ENCODE measurements around the gene PTPN4.
A peak's percentile ranks its signal among the peaks of the same experiment; 100 is the strongest.
"Not testable (repeated sequence)": the region's sequence is repeated elsewhere in the genome, so short reads cannot be mapped to it uniquely, and the experiment has no call there.

Gene PTPN4

DNA sequence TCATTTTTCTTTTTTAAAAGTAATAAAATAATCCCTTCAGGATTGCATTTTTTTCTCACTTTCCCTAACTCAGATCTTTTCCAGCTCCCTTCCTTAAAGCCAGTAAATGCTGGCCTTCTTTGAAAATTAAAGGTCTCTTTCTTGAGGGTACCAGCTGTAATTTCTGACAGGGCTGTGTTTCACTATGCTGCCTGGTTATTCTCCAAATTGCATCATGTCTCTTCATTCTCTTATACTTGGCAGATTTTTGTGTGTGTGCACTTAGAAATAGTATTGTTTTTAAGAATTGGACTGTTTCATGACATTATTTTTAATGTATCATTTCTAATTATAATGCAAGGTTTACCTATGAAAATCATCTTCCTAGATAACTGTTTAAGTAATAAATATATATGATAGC lies 181.1 kb downstream of the PTPN4 start:
- DNase-seq (ENCODE audit: low spot score) = no peak

GRCh38 chr2:119941388-119941787 lies 181.7 kb downstream of the PTPN4 start:
- no peak for DNase-seq (ENCODE audit: low spot score)

DNA sequence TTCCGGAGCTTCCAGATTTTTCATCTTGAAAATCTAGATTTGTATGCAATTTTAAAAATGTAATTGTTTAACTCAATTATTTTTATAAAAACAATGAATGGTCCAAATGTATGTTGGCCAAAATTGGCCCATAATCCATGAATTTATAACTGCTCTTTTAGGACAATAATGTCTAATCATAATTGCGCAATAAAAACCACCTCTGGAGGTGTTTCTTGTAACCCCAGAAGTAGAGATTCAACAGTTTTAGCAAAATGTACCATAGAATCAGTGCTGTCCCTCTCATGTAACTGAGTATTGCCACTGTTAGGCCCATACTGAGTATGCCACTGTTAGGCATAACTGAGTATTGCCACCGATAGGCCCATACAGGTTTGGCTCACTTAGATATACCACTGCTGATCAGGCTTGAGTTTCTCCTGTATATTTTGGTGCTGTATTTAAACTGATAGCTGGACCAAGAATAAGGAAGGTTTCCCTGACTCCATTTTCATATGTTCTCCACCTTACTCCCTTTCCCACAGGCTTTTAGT lies 182.3 kb downstream of the PTPN4 start:
- DNase-seq (ENCODE audit: low spot score) = no peak

DNA sequence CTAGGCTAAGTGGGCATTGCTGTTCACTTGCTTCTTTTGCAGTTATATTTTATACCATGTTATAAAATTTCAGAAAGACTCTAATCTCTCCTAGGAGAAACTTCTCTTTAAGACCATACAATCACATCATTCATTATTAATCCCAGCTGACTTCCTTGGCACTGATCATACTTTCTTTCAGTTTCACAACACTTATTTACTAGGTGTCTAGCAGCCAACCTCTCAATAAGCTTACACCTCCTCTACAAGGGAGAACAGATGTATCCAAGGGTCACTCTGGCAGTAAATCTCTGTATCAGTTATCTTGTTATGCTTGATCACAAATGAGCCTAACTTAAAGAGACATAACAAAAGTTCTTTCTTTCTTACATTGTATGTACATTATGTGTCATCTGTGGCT lies 183.3 kb downstream of the PTPN4 start:
- DNase-seq (ENCODE audit: low spot score) = no peak

GRCh38 chr2:119947535-119947934 lies 187.8 kb downstream of the PTPN4 start:
- DNase-seq (ENCODE audit: low spot score) = no peak

DNA sequence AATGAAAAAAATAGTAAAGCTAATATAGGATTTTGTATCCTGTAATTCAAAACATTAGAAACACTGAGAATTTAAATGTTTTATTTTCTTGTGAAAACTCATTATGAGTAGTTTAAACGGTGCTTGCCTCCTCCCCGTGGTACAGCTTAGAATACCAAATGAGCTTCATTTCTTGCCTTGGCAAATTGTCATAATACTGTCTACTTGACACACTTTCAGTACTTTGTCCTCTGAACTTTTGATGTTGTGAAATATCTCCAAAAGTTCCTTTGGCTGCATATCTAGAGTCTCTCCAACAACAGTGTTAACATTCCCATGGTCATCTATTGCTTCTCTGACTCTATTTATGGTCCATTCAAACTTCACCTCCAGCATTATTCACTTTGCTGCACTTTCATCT lies 191.2 kb downstream of the PTPN4 start:
- DNase-seq (ENCODE audit: low spot score) = no peak

GRCh38 chr2:119958670-119959268 lies 199.0 kb downstream of the PTPN4 start:
- DNase-seq (ENCODE audit: low spot score) = no peak

- DNase-seq (ENCODE audit: low spot score) = no peak
These were observed 201.1 kb downstream of the PTPN4 start for GRCh38 chr2:119960821-119961220.

GRCh38 chr2:119981896-119982295 lies 222.2 kb downstream of the PTPN4 start:
- no peak for DNase-seq (ENCODE audit: low spot score)

- no peak for DNase-seq (ENCODE audit: low spot score)
These were observed 222.8 kb downstream of the PTPN4 start for GRCh38 chr2:119982506-119982905.

- DNase-seq (ENCODE audit: low spot score) = no peak
These were observed 223.4 kb downstream of the PTPN4 start for GRCh38 chr2:119983108-119983507.

GRCh38 chr2:119996148-119996547 lies 236.4 kb downstream of the PTPN4 start:
- DNase-seq (ENCODE audit: low spot score) = no peak

DNA sequence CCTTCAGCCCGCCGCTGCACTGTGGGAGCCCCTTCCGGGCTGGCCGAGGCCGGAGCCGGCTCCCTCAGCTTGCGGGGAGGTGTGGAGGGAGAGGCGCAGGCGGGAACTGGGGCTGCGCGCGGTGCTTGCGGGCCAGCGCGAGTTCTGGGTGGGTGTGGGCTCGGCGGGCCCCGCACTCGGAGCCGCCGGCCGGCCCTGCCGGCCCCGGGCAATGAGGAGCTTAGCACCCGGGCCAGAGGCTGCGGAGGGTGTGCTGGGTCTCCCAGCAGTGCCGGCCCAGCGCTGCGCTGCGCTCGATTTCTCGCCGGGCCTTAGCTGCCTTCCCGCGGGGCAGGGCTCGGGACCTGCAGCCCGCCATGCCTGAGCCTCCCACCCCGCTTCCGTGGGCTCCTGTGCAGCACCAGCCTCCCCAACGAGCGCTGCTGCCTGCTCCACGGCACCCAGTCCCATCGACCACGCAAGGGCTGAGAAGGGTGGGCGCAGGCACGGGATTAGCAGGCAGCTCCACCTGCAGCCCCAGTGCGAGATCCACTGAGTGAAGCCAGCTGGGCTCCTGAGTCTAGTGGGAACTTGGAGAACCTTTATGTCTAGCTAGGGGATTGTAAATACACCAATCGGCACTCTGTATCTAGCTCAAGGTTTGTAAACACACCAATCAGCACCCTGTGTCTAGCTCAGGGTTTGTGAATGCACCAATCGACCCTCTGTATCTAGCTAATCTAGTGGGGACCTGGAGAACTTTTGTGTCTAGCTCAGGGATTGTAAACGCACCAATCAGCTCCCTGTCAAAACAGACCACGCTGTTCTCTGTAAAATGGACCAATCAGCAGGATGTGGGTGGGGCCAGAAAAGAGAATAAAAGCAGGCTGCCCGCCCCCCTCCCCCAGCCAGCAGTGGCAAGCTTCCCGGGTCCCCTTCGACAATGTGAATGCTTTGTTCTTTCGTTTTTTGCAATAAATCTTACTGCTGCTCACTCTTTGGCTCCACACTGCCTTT lies 237.5 kb downstream of the PTPN4 start:
- not testable (repeated sequence) for DNase-seq (ENCODE audit: low spot score)

- no peak for DNase-seq (ENCODE audit: low spot score)
These were observed 241.7 kb downstream of the PTPN4 start for GRCh38 chr2:120001471-120001870.

GRCh38 chr2:120004254-120004653 lies 244.5 kb downstream of the PTPN4 start:
- DNase-seq (ENCODE audit: low spot score) = no peak

DNA sequence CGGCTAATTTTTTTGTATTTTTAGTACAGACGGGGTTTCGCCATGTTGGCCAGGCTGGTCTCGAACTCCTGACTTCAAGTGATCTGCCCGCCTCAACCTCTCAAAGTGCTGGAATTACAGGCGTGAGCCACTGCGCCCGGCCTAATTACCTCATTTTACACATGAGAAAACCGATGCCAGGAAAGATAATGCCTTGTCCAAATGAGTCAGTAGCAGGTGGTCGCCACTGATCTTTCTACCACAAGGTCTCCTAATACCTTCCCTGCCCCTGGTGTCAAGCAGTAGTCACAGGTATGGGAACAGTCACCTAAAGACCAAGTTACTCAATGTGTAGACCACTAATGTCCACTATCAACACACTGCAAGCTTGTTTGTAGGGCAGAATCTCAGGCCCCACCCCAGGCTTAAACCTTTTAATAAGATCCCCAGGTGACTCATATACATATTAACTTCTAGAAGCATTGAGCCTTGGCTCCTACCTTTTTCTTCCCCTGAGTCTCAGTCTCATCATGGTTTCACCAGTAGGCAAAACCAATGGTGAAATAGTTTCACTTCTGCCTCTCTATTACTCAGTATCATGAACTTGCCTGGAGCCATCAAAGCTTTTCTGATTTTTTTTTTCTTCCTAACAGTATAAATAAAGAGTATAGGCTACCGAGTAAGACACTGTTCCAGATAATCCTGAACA lies 246.3 kb downstream of the PTPN4 start:
- no peak for DNase-seq (ENCODE audit: low spot score)

DNA sequence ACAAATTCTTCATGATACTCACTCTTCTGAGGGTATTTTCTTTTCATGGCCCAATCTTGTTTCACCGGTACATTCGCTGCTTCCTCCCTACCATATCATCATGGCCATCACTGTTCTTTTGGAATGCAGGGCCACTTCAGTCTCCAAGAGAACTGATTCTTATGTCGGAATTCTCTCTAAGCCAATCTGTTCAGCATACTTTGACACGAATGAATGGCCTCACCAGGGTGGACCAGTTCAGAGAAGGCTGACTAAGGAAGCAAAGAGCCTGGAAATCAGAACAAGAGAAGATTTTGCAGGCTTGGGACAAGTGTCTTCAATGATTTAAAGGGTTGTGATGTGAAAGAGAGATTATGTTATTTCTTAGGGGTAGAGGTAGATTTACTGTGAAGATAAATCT lies 248.1 kb downstream of the PTPN4 start:
- DNase-seq (ENCODE audit: low spot score) = no peak

GRCh38 chr2:120012363-120012762 lies 252.6 kb downstream of the PTPN4 start:
- no peak for DNase-seq (ENCODE audit: low spot score)

- DNase-seq (ENCODE audit: low spot score) = peak; percentile 78
These were observed 253.3 kb downstream of the PTPN4 start, which contains the start of gene EPB41L5 for GRCh38 chr2:120012771-120013596. TSS of gene EPB41L5 (plus strand) at chr2:120013077. CDS start at chr2:120019085, 6,008 bp downstream.

- no peak for DNase-seq (ENCODE audit: low spot score)
These were observed 254.0 kb downstream of the PTPN4 start for GRCh38 chr2:120013597-120014223.

Data from kidney capillary endothelial cell (primary cell).